IMR-90 (cell line): ENCODE results near the gene ZRSR2. TPM values are rescaled to one million over a fixed set of nuclear protein-coding genes. Genes with fewer than 3 reads are reported as not detected.

Experiments
- ATAC-seq: fragments of 200-7000 bp; cut with Tn5 transposase; 2 replicates; pipeline ENCODE4 v1.9.1; 2020; ENCODE audit warnings: low read depth, mild to moderate bottlenecking, moderate library complexity
- BruUV-seq: library from RNA; stranded (reverse); fragments of 400-500 nt; replicated peaks from 2 replicates; lab custom pipeline; 2021; lab: Mats Ljungman, UMichigan
- CTCF ChIA-PET: fragments of 300-600 bp; formaldehyde crosslinking; extraction: SDS; loops from one replicate; lab custom pipeline; 2021; ENCODE audit warnings: antibody characterized with exemption; lab: Yijun Ruan, JAX
- POLR2A ChIA-PET: fragments of 300-600 bp; sonication (Branson Sonifier 250); formaldehyde crosslinking; loops from one replicate; lab custom pipeline; 2022; ENCODE audit warnings: antibody characterized with exemption; ENCODE audit not compliant: unreplicated experiment; lab: Charles Lee
- DNase-seq: peaks from one replicate; pipeline ENCODE4 v3.0.0; 2013
- H2AFZ ChIP-seq: replicated peaks from 2 replicates; pipeline ENCODE3; 2013; ENCODE audit warnings: low read length, mild to moderate bottlenecking; ENCODE audit not compliant: poor library complexity
- H2AK5ac ChIP-seq: 2 replicates; pipeline ENCODE4 v1.6.1; 2013; ENCODE audit warnings: low read depth, low read length, inconsistent platforms
- H2AK9ac ChIP-seq: replicated peaks from 2 replicates; pipeline ENCODE3; 2013; ENCODE audit warnings: mild to moderate bottlenecking, low read depth, low read length, moderate library complexity; ENCODE audit not compliant: poor library complexity
- H2BK120ac ChIP-seq: 2 replicates; pipeline ENCODE4 v1.6.1; 2013; ENCODE audit warnings: low read depth, low read length, inconsistent platforms
- H2BK15ac ChIP-seq: 3 replicates; pipeline ENCODE4 v1.6.1; 2013; ENCODE audit warnings: low read depth, low read length, inconsistent platforms
- H2BK20ac ChIP-seq: 2 replicates; pipeline ENCODE4 v1.6.1; 2013; ENCODE audit warnings: low read depth, mild to moderate bottlenecking, inconsistent platforms, low read length, moderate library complexity
- H2BK5ac ChIP-seq: 2 replicates; pipeline ENCODE4 v1.6.1; 2013; ENCODE audit warnings: mild to moderate bottlenecking, low read depth, low read length, inconsistent platforms; ENCODE audit not compliant: poor library complexity, severe bottlenecking
- H3K14ac ChIP-seq: replicated peaks from 2 replicates; pipeline ENCODE4 v1.6.1; 2013; ENCODE audit warnings: low read depth, low read length, inconsistent platforms
- H3K18ac ChIP-seq: 2 replicates; pipeline ENCODE4 v1.6.1; 2013; ENCODE audit warnings: low read depth, low read length, control low read depth
- H3K23ac ChIP-seq: 2 replicates; pipeline ENCODE4 v1.6.1; 2013; ENCODE audit warnings: low read depth, low read length, inconsistent platforms
- H3K27ac ChIP-seq: 2 replicates; pipeline ENCODE4 v1.5.1; 2013; ENCODE audit warnings: mild to moderate bottlenecking, control low read depth, low read length; ENCODE audit not compliant: insufficient read depth
- H3K27me3 ChIP-seq: 2 replicates; pipeline ENCODE4 v1.6.1; 2013; ENCODE audit warnings: low read length; ENCODE audit not compliant: control insufficient read depth, insufficient read depth
- H3K36me3 ChIP-seq: 2 replicates; pipeline ENCODE4 v1.6.1; 2013; ENCODE audit warnings: low read length, mixed read lengths; ENCODE audit not compliant: control insufficient read depth, insufficient read depth
- H3K4ac ChIP-seq: 2 replicates; pipeline ENCODE4 v1.6.1; 2013; ENCODE audit warnings: low read depth, low read length, inconsistent platforms
- H3K4me1 ChIP-seq: 2 replicates; pipeline ENCODE4 v1.6.1; 2013; ENCODE audit warnings: low read length, mixed read lengths; ENCODE audit not compliant: control insufficient read depth, insufficient read depth
- H3K4me2 ChIP-seq: 2 replicates; pipeline ENCODE4 v1.6.1; 2013; ENCODE audit warnings: low read depth, mild to moderate bottlenecking, control low read depth, low read length, moderate library complexity
- H3K4me3 ChIP-seq: 2 replicates; pipeline ENCODE4 v1.5.1; 2013; ENCODE audit warnings: low read depth, mild to moderate bottlenecking, control low read depth, low read length, moderate library complexity; ENCODE audit not compliant: insufficient read depth
- H3K56ac ChIP-seq: 2 replicates; pipeline ENCODE4 v1.6.1; 2013; ENCODE audit warnings: low read length, inconsistent platforms; ENCODE audit not compliant: insufficient read depth; ENCODE audit errors: extremely low read depth
- H3K79me1 ChIP-seq, 2 experiments: 2 replicates each; pipeline ENCODE4 v1.6.1; 2013; ENCODE audit warnings: low read length in 2 of 2, inconsistent platforms in 1 of 2, low read depth in 1 of 2
- H3K9ac ChIP-seq: 2 replicates; pipeline ENCODE4 v1.6.1; 2013; ENCODE audit warnings: low read depth, low read length, control low read depth
- H3K9me1 ChIP-seq: 2 replicates; pipeline ENCODE4 v1.6.1; 2013; ENCODE audit warnings: low read length, inconsistent platforms; ENCODE audit not compliant: insufficient read depth
- H3K9me3 ChIP-seq: 2 replicates; pipeline ENCODE4 v1.6.1; 2013; ENCODE audit warnings: low read length; ENCODE audit not compliant: control insufficient read depth, insufficient read depth
- H4K20me1 ChIP-seq: 2 replicates; pipeline ENCODE4 v1.6.1; 2013; ENCODE audit warnings: low read length, inconsistent platforms; ENCODE audit not compliant: insufficient read depth
- H4K5ac ChIP-seq: 2 replicates; pipeline ENCODE4 v1.6.1; 2013; ENCODE audit warnings: mild to moderate bottlenecking, low read depth, low read length, control low read depth
- H4K8ac ChIP-seq, 2 experiments: 2 replicates each; pipeline ENCODE4 v1.6.1; 2013; ENCODE audit warnings: low read depth in 2 of 2, low read length in 2 of 2, control low read depth in 1 of 2, inconsistent platforms in 1 of 2
- H4K91ac ChIP-seq: 2 replicates; pipeline ENCODE4 v1.6.1; 2013; ENCODE audit warnings: low read depth, low read length, inconsistent platforms; ENCODE audit not compliant: insufficient read depth
- CHD1 ChIP-seq: IDR thresholded peaks from 2 replicates; pipeline ENCODE4 v1.6.1; 2012; ENCODE audit warnings: low read depth, low read length, improper control_type of control experiment
- MAZ ChIP-seq: IDR thresholded peaks from 2 replicates; pipeline ENCODE4 v1.6.1; 2012; ENCODE audit warnings: low read depth, mild to moderate bottlenecking, low read length, improper control_type of control experiment, moderate library complexity, borderline replicate concordance
- WGBS, 2 experiments: methylation state at CpG; one replicate each; pipeline versions ENCODE4 v1.1.5 to v1.1.7; 2013; ENCODE audit warnings: missing lambda C conversion rate in 2 of 2; ENCODE audit not compliant: insufficient read length in 1 of 2; ENCODE audit errors: extremely low coverage in 2 of 2; 5-methylcytosine and 5-hydroxymethylcytosine counted together
- dilution Hi-C: fragments of 300-500 bp; cut with HindIII; formaldehyde crosslinking; loops from one replicate; pipeline ENCODE4 v1.14.3; 2018; ENCODE audit warnings: low sequenced_read_pairs; ENCODE audit not compliant: unreplicated experiment
- in situ Hi-C: fragments of 300-500 bp; cut with MboI; formaldehyde crosslinking; loops from 3 replicates; pipeline ENCODE4 v1.14.3; 2019; ENCODE audit warnings: low sequenced_read_pairs, inconsistent platforms, mixed read lengths
- intact Hi-C: fragments of 100-400 bp; cut with micrococcal nuclease; formaldehyde crosslinking; loops from 2 replicates; pipeline ENCODE4 v1.10.0; 2022
- polyA plus RNA-seq, 3 experiments: library from polyadenylated mRNA; depleted of rRNA; stranded (reverse); fragments of >200 nt; gene quantifications; 2 replicates each; pipeline ENCODE4 v1.2.3, GENCODE V29; 2012; ENCODE audit warnings: low replicate concordance in 1 of 3
- total RNA-seq: library from RNA; depleted of rRNA; stranded (reverse); fragments of >200 nt; gene quantifications from 2 replicates; pipeline ENCODE4 v1.2.3, GENCODE V29; 2012
- TF ChIP-seq, protein P1 (sequence below): fragments of 150-350 bp; IDR thresholded peaks from 2 replicates; pipeline ENCODE4 v1.6.1; 2016; ENCODE audit warnings: low read depth, mild to moderate bottlenecking, low read length, moderate library complexity, borderline replicate concordance

Gene ZRSR2
- total and polyA plus RNA-seq, 2 of the 4 experiments (the other 2 are of a cell fraction) = 4.7 to 11.3 TPM

DNA sequence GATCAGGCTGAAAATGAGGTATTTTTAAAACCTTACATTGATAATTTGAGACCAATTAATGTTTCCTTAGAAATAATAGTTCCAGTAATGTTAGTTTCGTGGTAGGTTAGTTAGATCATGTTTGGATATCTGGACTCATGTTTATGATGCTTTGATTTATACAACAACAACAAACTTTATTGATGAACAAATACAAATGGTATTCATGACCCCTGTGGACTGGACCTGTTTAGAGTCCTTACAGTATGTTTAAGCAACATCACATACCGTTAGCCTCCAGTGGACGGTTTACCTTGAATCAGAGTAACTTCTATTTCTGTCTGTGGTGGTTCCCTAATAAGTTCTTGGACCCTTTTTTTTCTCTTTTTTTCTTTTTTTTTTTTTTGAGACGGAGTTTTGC lies 18.0 kb downstream of the ZRSR2 start:
- H4K5ac ChIP-seq = no peak overlapping the region
- H3K27me3 ChIP-seq = no peaks in the 10 kb centered on the region
- H2BK120ac ChIP-seq = no peak overlapping the region
- intact Hi-C loops (no loop called here), in situ Hi-C loops (loop anchor here (25.0 kb wide), 1 partner anchor 879 kb away; no protein-coding TSS in a partner anchor), dilution Hi-C loops (no loop called here)
- no peak overlapping the region for H3K4me3 ChIP-seq
- no peaks in the 10 kb centered on the region for H4K20me1 ChIP-seq
- H3K23ac ChIP-seq = no peak overlapping the region
- no peak overlapping the region for H3K9ac ChIP-seq
- no CpG with 5 or more reads among the region's 4 CpGs for WGBS, 2 experiments
- H3K4ac ChIP-seq = no peak overlapping the region
- no peak overlapping the region for H3K14ac ChIP-seq
- no peak overlapping the region for H2BK15ac ChIP-seq
- H3K9me3 ChIP-seq = no peaks in the 10 kb centered on the region
- no peak overlapping the region for H3K18ac ChIP-seq
- CTCF ChIA-PET = interaction anchor here (0.6 kb wide), 1 partner anchor 378 kb away, joined by 4 read pairs; no protein-coding TSS in a partner anchor
- no peak overlapping the region for H4K91ac ChIP-seq
- H3K27ac ChIP-seq = no peak overlapping the region
- H3K4me2 ChIP-seq = no peak overlapping the region
- no TSS peak for BruUV-seq
- no peak overlapping the region for H2AFZ ChIP-seq
- no peak overlapping the region for H2BK20ac ChIP-seq
- ATAC-seq (no peak), DNase-seq (no peak)
- H3K56ac ChIP-seq = no peak overlapping the region
- TF ChIP-seq MAZ (no peak), CHD1 (no peak)
- TF ChIP-seq, protein P1, sequence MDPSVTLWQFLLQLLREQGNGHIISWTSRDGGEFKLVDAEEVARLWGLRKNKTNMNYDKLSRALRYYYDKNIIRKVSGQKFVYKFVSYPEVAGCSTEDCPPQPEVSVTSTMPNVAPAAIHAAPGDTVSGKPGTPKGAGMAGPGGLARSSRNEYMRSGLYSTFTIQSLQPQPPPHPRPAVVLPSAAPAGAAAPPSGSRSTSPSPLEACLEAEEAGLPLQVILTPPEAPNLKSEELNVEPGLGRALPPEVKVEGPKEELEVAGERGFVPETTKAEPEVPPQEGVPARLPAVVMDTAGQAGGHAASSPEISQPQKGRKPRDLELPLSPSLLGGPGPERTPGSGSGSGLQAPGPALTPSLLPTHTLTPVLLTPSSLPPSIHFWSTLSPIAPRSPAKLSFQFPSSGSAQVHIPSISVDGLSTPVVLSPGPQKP = no peak
- no peak overlapping the region for H2BK5ac ChIP-seq
- no peak overlapping the region for H2AK9ac ChIP-seq
- no peak overlapping the region for H2AK5ac ChIP-seq
- peaks cover 22% of the 10 kb centered on the region for H3K36me3 ChIP-seq
- H3K79me1 ChIP-seq = no peaks in the 10 kb centered on the region; a peak in 1 of 4 replicates
- H3K9me1 ChIP-seq = no peaks in the 10 kb centered on the region
- H4K8ac ChIP-seq = no peak overlapping the region
- no peaks in the 10 kb centered on the region for H3K4me1 ChIP-seq
- POLR2A ChIA-PET = interaction anchor here (0.6 kb wide), 2 partner anchors 19 to 25 kb away, joined by 3 read pairs; no protein-coding TSS in a partner anchor
